ENCODE data around the gene USP12.
"Not testable (repeated sequence)": the region's sequence is repeated elsewhere in the genome, so short reads cannot be mapped to it uniquely, and the experiment has no call there.

Gene USP12

DNA sequence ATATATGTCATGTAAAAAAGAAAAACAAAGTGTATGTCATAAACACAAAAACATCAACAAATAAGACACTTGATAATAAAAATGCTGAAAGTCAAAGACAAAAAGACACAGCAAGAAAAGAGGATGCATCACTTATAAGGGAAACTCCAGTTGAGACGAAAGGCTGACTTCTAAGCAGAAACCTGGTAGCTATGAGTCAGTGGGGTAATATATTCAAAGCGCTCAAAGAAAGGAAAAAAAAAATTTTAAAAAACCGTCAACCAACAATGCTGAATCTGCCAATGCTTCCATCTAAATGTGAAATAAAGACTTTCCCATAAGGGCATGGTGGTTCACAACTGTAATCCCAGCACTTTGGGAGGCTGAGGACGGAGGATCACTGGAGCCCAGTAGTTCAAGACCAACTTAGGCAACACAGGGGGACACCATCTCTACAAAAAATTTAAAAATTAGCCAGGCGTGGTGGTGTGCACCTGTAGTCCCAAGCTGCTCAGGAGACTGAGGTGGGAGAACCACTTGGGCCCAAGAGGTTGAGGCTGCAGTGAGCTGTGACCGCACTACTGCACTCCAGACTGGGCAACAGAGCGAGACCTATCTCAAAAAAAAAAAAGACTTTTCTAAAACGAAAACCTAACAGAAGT, 24.0 kb downstream of the USP12 start:
- FAIRE-seq = no peak

GRCh38 chr13:27141746-27142145, 29.9 kb downstream of the USP12 start:
- no peak for FAIRE-seq

DNA sequence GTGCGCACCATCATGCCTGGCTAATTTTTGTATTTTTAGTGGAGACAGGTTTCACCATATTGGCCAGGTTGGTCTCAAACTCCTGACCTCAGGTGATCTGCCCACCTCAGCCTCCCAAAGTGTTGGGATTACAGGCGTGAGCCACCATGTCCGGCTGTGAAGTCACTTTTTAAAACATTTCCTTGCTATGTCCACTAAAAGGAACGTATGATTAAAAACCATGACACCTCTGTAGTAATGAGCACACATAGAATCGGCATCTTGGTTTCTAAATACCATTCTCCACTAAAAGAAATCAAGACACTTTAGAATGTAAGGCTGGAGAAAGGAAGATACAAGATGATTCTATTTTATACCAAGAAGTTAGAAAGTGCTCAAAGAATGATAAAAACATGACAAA, 30.5 kb downstream of the USP12 start:
- FAIRE-seq = not testable (repeated sequence)

GRCh38 chr13:27140060-27140459, 31.6 kb downstream of the USP12 start:
- no peak for FAIRE-seq

DNA sequence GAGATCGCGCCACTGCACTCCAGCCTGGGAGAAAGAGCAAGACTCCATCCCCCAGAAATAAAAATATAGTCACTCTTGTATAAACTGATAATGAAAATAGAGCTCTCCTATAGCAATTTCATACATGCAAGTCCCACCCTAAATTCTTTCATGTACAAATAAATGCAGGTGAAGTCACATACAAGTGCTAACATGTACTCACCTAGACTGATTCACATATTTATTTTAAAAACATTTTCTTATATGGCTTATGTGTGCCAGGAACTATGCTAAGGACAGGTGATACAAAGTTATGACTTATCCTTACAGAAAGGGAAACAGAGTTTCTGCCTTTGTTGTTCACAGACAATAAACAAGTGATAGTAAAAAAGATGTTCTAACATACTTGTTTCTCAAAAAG, 32.0 kb downstream of the USP12 start:
- FAIRE-seq = no peak

DNA sequence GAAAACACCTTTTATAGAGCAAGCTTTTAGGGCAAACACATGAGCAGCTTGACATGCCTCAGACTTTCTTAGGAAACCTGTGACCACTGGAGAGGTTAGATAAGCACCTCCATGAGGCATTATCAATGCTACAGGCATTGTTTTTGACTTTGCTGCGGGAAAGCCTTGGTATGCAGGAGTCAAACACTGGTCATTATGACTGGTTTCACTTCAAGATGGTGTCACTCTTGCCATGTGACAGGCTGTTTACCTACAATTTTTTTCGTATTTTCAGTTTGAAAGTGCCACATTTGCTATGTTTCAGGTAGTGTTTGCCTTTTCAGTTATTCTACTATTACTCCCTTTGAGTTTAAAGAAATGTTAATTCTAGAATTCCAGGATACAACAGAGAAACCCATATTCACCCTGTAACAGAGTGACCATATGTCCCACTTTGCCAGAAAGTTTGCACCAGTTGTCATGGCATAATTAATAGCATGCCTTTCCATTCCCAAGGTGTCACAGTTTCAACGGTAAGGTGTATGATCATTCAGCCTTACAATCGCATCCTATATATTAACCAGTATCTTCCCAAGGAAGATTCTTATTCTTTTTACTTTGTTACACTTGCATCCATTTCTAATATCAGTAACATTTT, 33.0 kb downstream of the USP12 start:
- FAIRE-seq = no peak

DNA sequence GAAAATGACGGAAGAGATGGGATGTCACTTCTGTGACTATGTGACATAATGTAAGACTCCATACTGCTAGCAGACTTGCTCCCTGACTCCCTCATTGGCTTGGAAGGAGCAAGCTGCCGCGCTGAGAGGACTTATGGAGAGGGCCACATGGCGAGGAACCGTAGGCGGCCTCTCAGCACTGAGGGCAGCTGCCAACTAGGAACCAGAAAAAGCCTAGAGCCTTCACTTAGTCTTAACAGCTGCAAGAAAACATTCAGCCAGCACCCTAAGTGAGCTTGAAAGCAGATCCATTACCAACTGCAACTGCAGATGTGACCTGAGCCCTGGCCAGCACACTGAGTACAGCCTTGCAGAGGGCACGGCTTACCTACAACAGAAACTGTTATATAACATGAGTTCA, 33.9 kb downstream of the USP12 start:
- no peak for FAIRE-seq

DNA sequence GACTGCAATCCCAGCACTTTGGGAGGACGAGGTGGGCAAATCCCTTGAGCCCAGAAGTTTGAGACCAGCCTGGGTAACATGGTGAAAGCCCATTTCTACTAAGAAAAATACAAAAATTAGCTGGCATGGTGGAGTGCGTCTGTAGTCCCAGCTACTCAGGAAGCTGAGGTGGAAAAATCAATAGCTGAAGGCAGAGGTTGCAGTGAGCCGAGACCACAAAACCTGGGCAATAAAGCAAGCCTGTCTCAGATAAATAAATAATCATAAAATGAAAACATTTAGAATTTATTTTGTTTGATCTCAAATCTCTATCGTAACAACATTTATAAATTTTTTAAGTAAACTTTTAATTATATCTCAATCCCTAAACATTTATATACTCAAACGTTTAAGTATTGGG, 36.6 kb downstream of the USP12 start:
- FAIRE-seq = no peak

- FAIRE-seq = no peak
Observed at GRCh38 chr13:27133889-27134288, 37.7 kb downstream of the USP12 start.

DNA sequence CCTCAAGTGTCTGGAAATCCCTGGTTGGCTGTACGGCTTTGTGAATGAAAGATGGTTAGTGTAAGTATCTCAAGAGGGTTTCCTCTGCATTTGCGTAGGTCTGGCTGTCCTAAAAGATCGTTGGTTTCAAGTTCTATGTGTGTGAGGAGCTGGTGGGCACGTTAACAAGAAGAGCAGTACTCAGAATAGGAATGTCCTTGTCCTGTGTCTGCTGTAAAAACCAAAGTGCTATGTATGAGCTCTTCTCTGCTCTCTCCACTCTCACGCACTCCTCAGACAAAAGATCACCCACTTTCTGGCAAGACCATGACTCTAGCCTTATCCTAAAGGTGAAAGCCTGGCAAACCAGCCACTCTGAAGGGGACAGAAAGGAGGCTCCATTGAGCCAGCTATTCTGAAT, 39.1 kb downstream of the USP12 start:
- no peak for FAIRE-seq

GRCh38 chr13:27131906-27132305, 39.7 kb downstream of the USP12 start:
- no peak for FAIRE-seq

- no peak for FAIRE-seq
Observed at GRCh38 chr13:27130979-27131623, 40.5 kb downstream of the USP12 start.

GRCh38 chr13:27130223-27130978, 41.2 kb downstream of the USP12 start:
- FAIRE-seq = no peak

DNA sequence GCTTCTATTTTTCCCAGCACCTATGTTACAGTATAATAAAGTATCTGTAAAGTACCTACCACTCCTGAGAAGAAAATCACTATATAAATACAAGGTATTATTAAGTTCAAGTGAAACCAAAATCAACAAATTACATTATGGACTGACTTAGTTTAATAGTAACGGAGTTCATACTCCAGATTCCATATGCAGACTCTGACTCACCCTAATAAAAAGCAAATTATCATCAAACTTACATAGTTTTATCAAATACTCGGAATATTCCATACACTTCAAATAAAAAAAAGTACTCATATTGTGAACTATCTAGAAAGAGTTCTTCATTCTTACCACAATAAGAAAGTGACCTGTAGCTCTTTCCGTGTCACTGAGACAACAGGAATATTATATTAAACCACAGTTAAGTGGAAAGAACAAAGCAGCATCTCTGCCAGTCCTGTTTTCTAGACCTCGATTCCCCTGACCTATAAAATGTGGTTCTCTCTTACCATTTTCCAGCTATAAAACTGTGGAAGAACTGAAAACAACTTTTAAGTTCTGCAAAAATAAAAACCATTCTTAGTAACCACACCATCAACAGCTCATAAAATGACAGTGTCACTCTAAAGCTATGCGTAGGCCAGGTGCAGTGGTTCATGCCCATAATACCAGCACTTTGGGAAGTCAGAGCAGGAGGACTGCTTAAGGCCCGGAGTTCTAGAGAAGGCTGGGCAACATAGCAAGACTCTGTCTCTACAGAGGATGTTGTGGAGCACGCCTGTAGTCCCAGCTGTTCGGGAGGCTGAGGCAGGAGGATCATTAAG, 42.6 kb downstream of the USP12 start:
- no peak for FAIRE-seq

DNA sequence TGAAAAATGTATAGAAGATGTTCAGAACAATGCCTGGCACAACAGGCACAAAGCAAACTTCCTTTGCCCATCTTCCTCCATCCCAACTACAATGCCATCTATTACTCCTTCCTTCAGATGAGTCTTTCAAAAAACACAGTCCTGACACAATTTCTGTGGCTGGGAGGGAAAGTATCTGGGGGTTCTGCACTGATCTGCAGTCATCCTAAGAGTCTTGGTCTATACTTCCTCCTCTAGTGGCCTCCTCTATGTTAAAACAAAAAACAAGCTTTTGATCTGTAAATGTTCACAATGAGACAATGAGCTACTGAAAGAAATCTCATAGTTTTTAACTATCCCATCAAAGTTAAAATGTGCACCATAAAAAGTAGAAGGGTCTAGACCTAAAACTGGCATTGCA, 44.8 kb downstream of the USP12 start:
- no peak for FAIRE-seq

DNA sequence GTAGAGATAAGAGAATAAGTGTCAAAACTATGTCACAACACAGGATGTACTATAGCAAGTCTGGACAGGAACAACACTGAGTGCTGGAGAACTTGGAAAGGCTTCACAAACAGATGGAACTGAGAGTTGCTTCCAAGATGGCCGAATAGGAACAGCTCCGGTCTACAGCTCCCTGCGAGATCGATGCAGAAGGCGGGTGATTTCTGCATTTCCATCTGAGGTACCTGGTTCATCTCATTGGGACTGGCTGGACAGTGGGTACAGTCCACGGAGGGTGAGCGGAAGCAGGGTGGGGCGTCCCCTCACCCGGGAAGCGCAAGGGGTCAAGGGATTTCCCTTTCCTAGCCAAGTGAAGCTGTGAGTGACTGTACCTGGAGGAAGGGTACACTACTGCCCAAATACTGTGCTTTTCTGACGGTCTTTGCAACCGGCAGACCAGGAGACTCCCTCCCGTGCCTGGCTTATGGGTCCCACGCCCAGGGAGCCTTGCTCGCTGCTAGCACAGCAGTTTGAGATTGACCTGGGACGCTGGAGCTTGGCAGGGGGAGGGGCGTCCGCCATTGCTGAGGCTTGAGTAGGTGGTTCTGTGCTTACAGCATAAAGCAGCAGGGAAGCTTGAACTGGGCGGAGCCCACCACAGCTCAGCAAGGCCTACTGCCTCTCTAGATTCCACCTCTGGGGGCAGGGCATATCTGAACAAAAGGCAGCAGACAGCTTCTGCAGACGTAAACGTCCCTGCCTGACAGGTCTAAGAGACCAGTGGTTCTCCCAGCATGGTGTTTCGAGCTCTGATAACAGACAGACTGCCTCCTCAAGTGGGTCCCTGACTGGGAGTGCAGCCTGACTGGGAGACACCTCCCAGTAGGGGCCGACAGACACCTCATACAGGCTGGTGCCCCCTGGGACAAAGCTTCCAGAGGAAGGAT, 46.0 kb downstream of the USP12 start:
- FAIRE-seq = no peak

DNA sequence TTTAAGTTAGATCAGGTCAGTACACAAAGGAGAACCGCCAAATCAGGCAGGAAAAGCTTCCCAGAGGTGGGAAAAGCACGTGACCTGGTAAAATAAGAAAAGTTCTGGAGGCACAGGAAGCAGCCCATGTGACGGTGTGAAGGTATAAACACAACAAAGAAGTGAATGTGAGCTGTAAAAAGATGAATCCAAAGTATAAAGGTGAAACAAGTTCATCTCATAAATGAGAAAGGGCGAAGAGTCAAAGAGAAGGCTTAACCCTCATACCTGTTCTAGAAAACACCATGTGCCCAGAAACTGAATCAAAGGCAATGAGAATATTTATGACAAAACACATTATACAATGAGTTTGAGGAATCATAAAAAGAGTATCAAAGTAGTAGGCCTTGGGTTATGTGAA, 47.0 kb downstream of the USP12 start:
- no peak for FAIRE-seq

DNA sequence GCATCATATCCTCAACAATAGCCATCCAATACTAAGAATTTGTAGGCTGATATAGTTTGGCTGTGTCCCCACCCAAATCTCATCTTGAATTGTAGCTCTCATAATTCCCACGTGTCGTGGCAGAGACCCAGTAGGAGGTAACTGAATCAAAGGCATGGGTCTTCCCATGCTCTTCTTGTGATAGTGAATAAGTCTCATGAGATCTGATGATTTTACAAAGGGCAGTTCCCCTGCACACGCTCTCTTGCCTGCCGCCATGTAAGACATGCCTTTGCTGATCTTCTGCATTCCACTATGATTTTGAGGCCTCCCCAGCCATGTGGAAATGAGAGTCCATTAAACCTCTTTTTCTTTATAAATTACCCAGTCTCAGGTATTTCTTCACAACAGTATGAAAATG, 48.2 kb downstream of the USP12 start:
- not testable (repeated sequence) for FAIRE-seq

GRCh38 chr13:27122036-27122435, 49.6 kb downstream of the USP12 start:
- no peak for FAIRE-seq

DNA sequence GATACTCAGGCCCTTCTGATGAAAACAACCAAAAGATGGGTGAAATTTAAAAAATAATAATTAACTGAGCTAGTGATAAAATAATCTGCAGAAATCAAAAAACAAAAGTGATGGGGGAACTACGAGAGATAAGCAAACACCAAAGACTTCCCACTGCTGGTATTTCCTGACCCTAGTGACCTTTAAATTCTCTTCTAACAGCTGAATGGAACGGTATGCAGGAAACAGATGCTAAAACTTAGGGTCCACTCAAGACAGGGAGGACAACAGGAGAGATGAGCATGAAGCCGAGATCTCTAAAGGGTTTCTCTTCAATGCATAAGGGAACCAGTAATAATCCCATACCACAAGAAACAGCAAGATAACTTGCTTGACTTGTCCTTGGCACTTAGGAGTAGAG, 50.8 kb downstream of the USP12 start:
- FAIRE-seq = no peak

GRCh38 chr13:27120011-27120410, 51.6 kb downstream of the USP12 start:
- FAIRE-seq = no peak
